Jurkat, Clone E6-1 (cell line): ENCODE data around the gene SLC1A7.

Source experiments
- DNase-seq: peaks from one replicate; pipeline ENCODE4 v3.0.0-alpha.2; 2011; ENCODE audit warnings: low read depth, low spot score
- H3K4me3 ChIP-seq: 2 replicates; pipeline ENCODE4 v1.5.1; 2011; ENCODE audit warnings: mild to moderate bottlenecking, low read length, control low read depth, moderate library complexity

Gene SLC1A7

DNA sequence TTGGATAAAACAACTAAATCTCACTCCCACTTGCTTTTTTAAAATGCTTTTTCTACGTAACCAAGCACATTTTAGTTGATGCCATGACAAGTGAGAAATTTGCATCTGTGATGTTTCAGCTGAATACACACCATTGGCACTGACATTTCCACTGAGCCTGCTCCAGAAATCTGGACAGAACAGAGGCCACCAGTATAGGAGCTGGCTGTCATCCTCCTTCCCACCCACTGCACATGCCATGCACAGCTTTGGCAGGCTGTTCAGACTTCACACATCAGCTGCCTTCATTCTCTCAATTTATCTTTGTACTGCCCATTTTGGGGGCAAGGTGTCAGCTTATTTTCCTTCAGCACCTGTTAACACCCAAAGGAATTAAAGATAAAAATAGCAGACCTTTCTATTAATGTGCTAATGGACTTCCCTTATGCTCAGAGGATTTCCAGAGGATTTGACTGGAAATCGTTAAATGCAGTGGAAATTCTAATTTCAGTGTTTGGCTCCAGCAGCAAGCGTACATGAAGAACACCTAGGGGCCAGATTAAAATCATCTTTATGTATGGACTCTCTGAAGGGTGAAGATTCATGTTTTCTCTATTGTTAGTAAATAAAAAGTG lies 93.4 kb downstream of the SLC1A7 start:
- no peak for DNase-seq
- H3K4me3 ChIP-seq = no peak overlapping the region

DNA sequence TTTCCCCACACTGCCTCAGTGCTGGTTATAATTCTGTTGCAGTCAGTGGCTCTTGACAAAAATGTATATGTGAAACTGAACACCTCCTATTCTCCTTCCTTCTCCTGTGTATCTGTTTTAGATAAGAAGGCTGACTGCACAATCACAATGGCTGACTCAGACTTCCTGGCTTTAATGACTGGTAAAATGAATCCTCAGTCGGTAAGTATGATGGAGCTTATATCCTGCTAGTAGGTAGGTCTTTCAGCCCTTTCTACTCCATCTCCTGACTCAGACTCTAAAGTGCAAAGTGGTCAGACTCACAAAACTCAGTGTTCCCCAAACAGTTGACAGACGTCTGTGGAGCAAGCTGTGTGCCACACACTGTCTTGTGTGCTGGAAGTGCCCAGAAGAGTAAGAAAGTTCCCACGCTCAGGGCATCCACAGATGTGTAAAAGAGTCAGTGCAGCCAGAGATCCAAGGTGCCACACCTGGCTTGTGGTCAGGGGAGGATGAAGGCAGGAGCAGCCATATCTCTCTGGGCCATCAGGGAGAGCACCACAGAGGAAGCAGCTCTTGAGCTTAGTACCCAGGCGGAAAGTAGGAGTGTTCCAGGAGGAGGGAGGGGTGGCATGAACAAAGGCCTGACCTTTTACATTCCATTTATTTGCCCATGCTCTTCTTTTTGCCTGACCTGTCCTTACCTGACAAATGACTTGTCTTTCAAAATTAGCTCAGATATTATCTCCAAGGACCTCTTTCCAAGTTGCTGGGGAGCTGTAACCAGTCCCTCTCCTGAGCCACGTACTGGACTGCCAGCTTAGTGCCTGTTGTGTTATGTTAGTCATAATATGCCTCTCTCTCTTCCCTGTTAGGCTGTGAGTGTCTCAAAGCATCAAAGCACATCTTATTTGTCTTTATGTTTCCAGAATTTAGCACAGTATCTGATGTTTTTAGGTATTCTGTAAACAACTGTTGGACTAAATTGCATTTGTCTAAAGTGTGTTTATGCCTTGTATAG lies 94.4 kb downstream of the SLC1A7 start:
- peak; percentile 80 for DNase-seq
- H3K4me3 ChIP-seq = 0 out of 2 replicates have a peak overlapping the region, but pooled peaks have one; percentile 1

DNA sequence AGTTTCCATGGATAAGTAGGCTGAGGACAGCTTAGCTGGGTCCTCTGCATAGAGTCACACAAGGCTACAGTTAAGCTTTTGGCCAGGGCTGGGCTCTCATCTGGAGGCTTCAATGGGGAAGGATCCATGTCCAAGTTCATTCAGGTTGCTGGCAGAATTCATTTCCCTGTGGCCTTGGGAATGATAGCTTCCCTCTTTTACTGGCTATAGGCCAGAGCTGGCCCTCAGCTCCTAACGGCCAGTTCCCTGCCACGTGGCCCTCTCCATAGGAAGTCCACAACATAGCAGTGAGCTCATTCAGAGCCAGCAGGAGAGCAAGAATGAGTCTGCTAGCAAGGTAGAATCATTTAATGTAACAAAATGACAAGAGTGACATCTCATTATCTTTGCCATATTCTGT lies 95.5 kb downstream of the SLC1A7 start:
- no peak for DNase-seq
- H3K4me3 ChIP-seq = no peak overlapping the region

DNA sequence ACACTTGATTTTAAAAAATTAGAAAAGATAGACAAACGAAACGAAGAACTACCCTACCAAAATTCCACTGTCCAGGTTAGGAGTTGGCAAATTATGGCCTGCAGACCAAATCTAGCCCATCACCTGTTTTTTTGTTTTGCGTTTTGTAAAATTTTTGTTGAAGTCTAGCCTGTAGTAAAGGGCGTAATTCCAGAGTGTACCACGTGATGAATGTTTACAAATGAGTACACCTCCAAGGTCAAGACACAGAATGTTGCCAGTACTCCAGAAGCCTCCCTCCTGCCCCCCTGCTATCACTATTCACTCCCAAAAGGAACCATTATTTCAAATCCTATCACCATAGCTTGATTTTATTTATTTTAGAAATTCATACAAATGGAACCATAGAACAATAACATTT lies 97.5 kb downstream of the SLC1A7 start:
- no peak overlapping the region for H3K4me3 ChIP-seq
- DNase-seq = no peak

DNA sequence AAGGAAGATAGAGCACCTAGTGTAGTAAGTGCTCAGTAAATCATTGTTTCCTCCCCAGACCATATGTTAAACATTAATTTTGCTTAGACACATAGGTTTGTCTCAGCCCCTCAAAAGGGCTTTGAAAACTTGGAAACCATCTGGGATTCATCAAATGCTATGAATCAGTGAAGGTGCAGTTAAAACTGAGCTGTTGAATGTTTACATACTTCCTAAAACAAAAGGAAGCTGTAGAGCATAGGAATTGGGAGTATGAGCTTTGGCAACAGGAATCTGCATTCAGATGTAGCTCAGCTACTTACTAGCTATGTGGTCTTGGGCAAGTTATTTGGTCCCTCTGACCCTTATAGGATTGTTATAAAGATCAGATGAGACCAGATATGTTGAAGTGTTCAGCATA lies 99.2 kb downstream of the SLC1A7 start:
- no peak overlapping the region for H3K4me3 ChIP-seq
- DNase-seq = no peak

DNA sequence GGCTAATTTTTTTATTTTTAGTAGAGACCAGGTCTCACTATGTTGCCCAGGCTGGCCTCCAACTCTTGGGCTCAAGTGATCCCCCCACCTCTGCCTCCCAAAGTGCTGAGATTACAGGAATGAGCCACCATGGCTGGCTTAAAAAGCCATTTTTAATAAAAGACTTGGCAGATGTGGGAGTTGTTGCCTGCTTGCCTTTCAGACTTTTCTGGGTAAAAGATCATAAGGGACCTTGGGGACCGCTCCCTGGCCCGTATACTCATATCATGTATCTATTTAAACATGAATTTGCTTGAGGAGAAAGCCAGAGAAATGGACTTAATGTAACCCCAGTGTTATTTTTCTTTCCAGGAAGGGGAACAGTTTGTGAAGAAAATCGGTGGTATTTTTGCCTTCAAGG lies 103.9 kb downstream of the SLC1A7 start:
- H3K4me3 ChIP-seq = no peak overlapping the region

More for the DNA sequence above, 103.9 kb downstream of the SLC1A7 start:
- no peak for DNase-seq
